GM12872 (cell line): ENCODE measurements around the gene SKOR1.

ENCODE experiments used
- CTCF ChIP-seq: IDR thresholded peaks from 3 replicates; pipeline ENCODE4 v1.5.1; 2011; ENCODE audit warnings: low read depth, mild to moderate bottlenecking, low read length, moderate library complexity; ENCODE audit not compliant: insufficient read depth

The SKOR1 gene

DNA sequence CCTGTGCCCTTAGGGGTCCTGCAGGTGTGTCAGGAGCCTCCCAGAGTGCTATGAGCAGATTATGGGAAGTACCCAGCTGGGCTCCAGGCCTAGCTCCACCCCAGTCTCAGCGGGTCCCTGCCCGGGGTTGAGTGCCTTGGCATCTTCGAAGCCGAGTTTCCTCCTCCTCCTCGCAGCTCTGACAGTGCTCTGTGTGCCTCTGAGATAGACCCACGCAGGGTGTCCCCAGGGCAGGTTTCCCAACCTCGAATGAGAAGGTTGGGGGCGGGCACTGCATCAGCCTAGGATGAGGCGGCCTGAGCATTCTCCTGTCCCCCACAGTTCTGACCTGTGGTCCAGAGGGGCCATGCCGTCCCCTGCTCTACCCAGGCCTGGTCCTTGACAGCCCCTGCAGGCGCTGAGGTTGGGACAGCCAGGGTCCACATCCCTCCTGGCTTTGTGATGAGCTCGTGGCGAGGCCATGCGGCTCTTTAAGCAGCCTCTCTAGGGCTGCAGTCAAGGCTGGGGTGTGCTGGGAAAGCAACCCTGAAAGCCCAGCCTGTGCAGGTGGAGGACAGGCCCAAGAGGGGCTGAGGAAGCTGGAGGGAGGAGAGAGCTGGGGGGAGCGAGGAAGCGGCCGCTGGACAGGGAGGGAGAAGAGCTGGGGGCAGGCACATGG is 20.2 kb upstream of the SKOR1 start:
- no peak for TF ChIP-seq CTCF

DNA sequence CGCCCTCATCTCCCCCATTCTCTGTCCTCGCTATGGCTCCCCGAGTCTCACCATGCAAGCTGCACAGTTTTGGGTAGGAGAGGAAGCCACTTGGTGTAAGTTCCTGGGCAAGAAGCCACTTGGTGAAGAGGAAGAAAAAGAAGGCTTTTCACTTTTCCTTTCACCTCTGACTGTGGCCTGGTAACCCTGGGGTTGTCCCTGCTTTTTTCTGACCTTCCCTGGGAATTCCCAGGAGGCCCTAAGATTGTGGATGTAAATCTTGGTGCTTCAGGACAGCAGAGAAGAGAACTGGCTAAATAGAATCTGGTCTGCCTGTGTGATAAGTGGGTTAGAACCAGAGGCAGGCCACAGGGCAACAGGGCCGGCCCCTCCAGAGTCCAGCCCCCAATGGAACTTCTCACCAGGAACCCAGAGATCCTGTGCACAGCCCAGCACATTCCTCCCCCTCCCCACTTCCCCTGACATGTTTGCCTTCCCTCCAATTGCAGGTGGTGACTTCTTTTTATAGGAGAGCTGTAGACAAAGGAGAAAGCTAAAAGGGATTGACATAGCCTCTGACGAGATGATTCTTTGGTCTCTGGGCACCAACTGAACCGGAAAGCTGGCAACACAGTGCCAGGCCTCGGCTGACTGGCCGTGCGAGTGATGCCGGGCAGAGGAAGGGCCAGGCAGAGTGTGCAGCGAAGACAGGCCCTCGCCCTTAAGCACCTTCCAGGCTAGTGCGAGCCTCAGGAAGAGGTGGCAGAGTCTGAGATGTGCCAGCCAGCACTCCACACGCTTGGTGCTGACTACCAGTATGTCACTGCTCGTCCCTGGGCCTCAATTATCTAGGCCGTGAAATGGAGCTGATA is 19.4 kb upstream of the SKOR1 start:
- TF ChIP-seq CTCF = no peak

GRCh38 chr15:67806536-67806935 is 18.8 kb upstream of the SKOR1 start:
- no peak for TF ChIP-seq CTCF

DNA sequence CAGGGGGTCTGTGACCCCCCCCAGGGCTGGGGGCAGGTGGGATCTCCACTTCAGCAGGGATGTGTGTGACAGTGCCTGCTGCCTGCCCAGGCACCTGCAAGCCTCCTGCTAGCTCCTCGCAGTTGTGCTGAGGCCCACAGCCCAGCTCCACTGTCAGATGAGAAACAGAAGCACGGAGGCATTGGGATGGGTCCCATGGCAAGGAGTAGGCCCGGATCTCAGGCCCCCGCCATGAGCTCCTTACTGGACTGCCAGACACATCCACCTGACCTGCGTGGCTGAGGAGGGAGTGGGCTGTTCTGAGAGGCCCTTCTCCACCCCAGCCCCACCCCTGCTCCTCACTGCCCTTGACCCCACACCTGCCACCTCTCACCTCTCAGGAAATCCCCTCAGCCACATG is 18.2 kb upstream of the SKOR1 start:
- no peak for TF ChIP-seq CTCF

DNA sequence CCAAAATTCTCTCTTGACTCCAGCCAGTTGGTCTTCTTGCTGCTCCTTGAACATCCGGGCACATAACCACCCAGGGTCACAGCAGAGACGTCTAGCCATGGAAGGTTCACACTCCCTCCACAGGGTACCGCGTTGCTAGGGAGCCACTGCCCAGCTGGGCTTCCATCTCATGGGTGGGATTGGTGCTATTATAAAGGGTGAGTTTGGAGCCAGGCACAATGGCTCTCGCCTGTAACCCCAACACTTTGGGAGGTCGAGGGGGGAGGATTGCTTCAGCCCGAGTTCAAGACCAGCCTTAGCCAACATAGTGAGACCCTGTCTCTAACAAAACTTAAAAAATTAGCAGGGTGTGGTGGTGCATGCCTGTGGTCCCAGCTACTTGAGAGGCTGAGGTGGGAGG is 17.5 kb upstream of the SKOR1 start:
- no peak for TF ChIP-seq CTCF

- TF ChIP-seq CTCF = no peak
Observed at GRCh38 chr15:67808821-67809220, 16.5 kb upstream of the SKOR1 start.

GRCh38 chr15:67809441-67809840 is 15.9 kb upstream of the SKOR1 start:
- TF ChIP-seq CTCF = no peak
